Mesothelial cell of epicardium (in vitro differentiated cells): ENCODE data around the gene SCGB3A1. TPM values are rescaled to one million over a fixed set of nuclear protein-coding genes. Genes with fewer than 3 reads are reported as not detected.

Experiments used
- DNase-seq, 2 experiments: peaks; one replicate each; pipeline ENCODE4 v3.0.0; 2021; ENCODE audit warnings: low spot score in 2 of 2; ENCODE audit not compliant: unreplicated experiment in 2 of 2
- H3K27ac Mint-ChIP-seq: 2 replicates; pipeline ENCODE4 v1.8.0; 2021; ENCODE audit warnings: mixed read lengths
- H3K27me3 Mint-ChIP-seq: 2 replicates; pipeline ENCODE4 v1.8.0; 2021; ENCODE audit warnings: low read depth, mixed read lengths
- H3K36me3 Mint-ChIP-seq: 2 replicates; pipeline ENCODE4 v1.8.0; 2021; ENCODE audit warnings: mixed read lengths
- H3K4me1 Mint-ChIP-seq: 2 replicates; pipeline ENCODE4 v1.8.0; 2021; ENCODE audit warnings: mixed read lengths
- H3K4me3 Mint-ChIP-seq: 2 replicates; pipeline ENCODE4 v1.8.0; 2021; ENCODE audit warnings: mild to moderate bottlenecking, moderate library complexity, mixed read lengths
- H3K9me3 Mint-ChIP-seq: 2 replicates; pipeline ENCODE4 v1.8.0; 2021; ENCODE audit warnings: mixed read lengths
- CTCF ChIP-seq: fragments of 200-600 bp; sonication (generic); IDR thresholded peaks from one replicate; pipeline ENCODE4 v1.5.0; 2021; ENCODE audit warnings: antibody characterized with exemption; ENCODE audit not compliant: unreplicated experiment
- total RNA-seq: library from RNA; stranded (reverse); gene quantifications from 3 replicates; pipeline ENCODE4 v1.2.1, GENCODE V29; 2021

The SCGB3A1 gene
- total RNA-seq, 1 donor from 2014 or later: 0.63 TPM

GRCh38 chr5:180601591-180602480 lies 10.5 kb upstream of the SCGB3A1 start:
- Mint-ChIP-seq H3K4me3 (no peak overlapping the region), H3K36me3 (no peaks in the 10 kb centered on the region), H3K27me3 (peaks cover 8% of the 10 kb centered on the region), H3K9me3 (no peaks in the 10 kb centered on the region), H3K27ac (no peak overlapping the region), H3K4me1 (no peaks in the 10 kb centered on the region)
- no peak for DNase-seq
- TF ChIP-seq CTCF: no peak

GRCh38 chr5:180600554-180601041 lies 9.3 kb upstream of the SCGB3A1 start:
- Mint-ChIP-seq H3K4me3 (no peak overlapping the region), H3K9me3 (no peaks in the 10 kb centered on the region), H3K36me3 (no peaks in the 10 kb centered on the region), H3K27ac (no peak overlapping the region), H3K27me3 (peaks cover 8% of the 10 kb centered on the region), H3K4me1 (no peaks in the 10 kb centered on the region)
- no peak for TF ChIP-seq CTCF
- peak in 1 of 2 experiments; percentile 16 for DNase-seq

- TF ChIP-seq CTCF: no peak
- Mint-ChIP-seq H3K4me3 (no peak overlapping the region), H3K4me1 (no peaks in the 10 kb centered on the region), H3K36me3 (no peaks in the 10 kb centered on the region), H3K9me3 (no peaks in the 10 kb centered on the region), H3K27ac (no peak overlapping the region), H3K27me3 (peaks cover 6% of the 10 kb centered on the region)
- no peak for DNase-seq
Measured at GRCh38 chr5:180599981-180600553, 8.8 kb upstream of the SCGB3A1 start.

GRCh38 chr5:180599590-180599914 lies 8.3 kb upstream of the SCGB3A1 start:
- DNase-seq: no peak
- H3K27ac Mint-ChIP-seq: no peak overlapping the region
- no peaks in the 10 kb centered on the region for H3K9me3 Mint-ChIP-seq
- no peak for TF ChIP-seq CTCF
- H3K27me3 Mint-ChIP-seq: peaks cover 7% of the 10 kb centered on the region
- no peaks in the 10 kb centered on the region for H3K36me3 Mint-ChIP-seq
- H3K4me1 Mint-ChIP-seq: no peaks in the 10 kb centered on the region
- H3K4me3 Mint-ChIP-seq: no peak overlapping the region

DNA sequence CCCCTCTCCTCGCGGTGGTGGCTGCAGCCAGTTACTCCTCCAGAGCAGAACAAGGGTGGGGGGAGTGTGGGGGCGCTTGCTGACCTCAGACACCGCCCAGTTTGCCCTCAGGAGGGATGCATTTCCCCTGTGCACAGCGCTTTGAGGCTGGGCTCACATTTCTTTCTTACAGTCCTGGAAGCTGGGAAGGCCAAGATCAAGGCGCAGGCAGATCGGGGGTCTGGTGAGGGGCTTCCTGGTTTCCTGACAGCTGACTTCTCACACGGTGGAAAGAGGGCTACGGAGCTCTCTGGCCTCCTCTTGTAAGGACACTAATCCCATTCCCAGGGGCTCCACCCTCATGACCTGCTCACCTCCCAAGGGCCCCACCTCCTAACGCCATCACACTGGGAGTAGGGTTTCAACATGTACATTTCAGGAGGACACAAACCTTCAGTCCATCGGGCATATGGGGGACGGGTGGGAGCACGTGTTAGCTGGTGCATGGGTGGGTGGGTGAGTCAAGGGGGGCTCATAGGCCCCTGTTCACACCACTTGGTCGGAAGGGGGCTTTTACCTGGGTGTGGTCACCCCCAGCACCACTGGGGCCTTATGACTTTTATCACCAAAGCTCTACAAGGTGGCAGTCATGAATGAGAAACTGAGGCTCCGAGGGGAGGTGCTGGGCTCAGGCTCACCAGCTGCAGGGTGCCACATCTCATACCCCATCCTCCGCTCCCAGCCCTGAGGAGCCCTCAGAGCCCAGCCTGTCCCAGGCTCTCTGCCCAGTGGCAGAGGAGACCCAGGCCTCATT lies 7.7 kb upstream of the SCGB3A1 start:
- H3K36me3 Mint-ChIP-seq: no peaks in the 10 kb centered on the region
- peaks cover 7% of the 10 kb centered on the region for H3K27me3 Mint-ChIP-seq
- H3K27ac Mint-ChIP-seq: no peak overlapping the region
- H3K4me1 Mint-ChIP-seq: no peaks in the 10 kb centered on the region
- no peaks in the 10 kb centered on the region for H3K9me3 Mint-ChIP-seq
- H3K4me3 Mint-ChIP-seq: no peak overlapping the region
- TF ChIP-seq CTCF: no peak
- DNase-seq: no peak
